Aorta (tissue), 5 donors: Measurements from ENCODE around the gene SLC16A8. TPM values are rescaled to one million over a fixed set of nuclear protein-coding genes. Genes with fewer than 3 reads are reported as not detected.

Experiments
- ATAC-seq: fragments of 200-7000 bp; cut with Tn5 transposase; one replicate; pipeline ENCODE4 v1.9.1; 2022; ENCODE audit warnings: moderate library complexity; ENCODE audit not compliant: low FRiP score
- DNase-seq, 2 donors: peaks; one replicate each; pipeline ENCODE4 v3.0.0-alpha.2; 2020
- H3K27ac ChIP-seq, 2 donors: one replicate each; pipeline ENCODE4 v1.5.1; 2013; ENCODE audit warnings: low read length in 2 of 2, mild to moderate bottlenecking in 2 of 2, moderate library complexity in 2 of 2, control low read depth in 1 of 2, inconsistent platforms in 1 of 2, low read depth in 1 of 2
- H3K27me3 ChIP-seq, 2 donors: one replicate each; pipeline ENCODE4 v1.6.1; 2013; ENCODE audit warnings: control low read depth in 1 of 2, low read length in 1 of 2, mild to moderate bottlenecking in 1 of 2, moderate library complexity in 1 of 2; ENCODE audit not compliant: insufficient read depth in 2 of 2, control insufficient read depth in 1 of 2
- H3K36me3 ChIP-seq, 2 donors: one replicate each; pipeline ENCODE4 v1.6.1; 2013; ENCODE audit warnings: control low read depth in 1 of 2, low read length in 1 of 2, mild to moderate bottlenecking in 1 of 2; ENCODE audit not compliant: insufficient read depth in 2 of 2, control insufficient read depth in 1 of 2
- H3K4me1 ChIP-seq, 2 donors: one replicate each; pipeline ENCODE4 v1.6.1; 2013; ENCODE audit warnings: low read length in 2 of 2, control low read depth in 1 of 2, mild to moderate bottlenecking in 1 of 2, moderate library complexity in 1 of 2; ENCODE audit not compliant: insufficient read depth in 2 of 2, control insufficient read depth in 1 of 2
- H3K4me3 ChIP-seq, 2 donors: one replicate each; pipeline ENCODE4 v1.5.1; 2013; ENCODE audit warnings: low read length in 2 of 2, control low read depth in 1 of 2, mild to moderate bottlenecking in 1 of 2
- H3K9me3 ChIP-seq: one replicate; pipeline ENCODE4 v1.6.1; 2013; ENCODE audit warnings: mild to moderate bottlenecking, low read length; ENCODE audit not compliant: control insufficient read depth
- WGBS, 2 donors: extraction: QIAGEN DNeasy Blood & Tissue Kit; methylation state at CpG; one replicate each; pipeline ENCODE4 v1.1.7; 2013; 5-methylcytosine and 5-hydroxymethylcytosine counted together
- intact Hi-C, 2 donors: fragments of 100-400 bp; cut with DNase I; formaldehyde crosslinking; loops; one replicate each; pipeline versions ENCODE4 v1.14.2 to v1.15.0; 2022
- polyA plus RNA-seq, 2 donors: library from polyadenylated mRNA; stranded (reverse); fragments of 200-250 nt; gene quantifications; one replicate each; pipeline ENCODE4 v1.2.3, GENCODE V29; 2013
- total RNA-seq, 2 donors: library from RNA; stranded (reverse); fragmentation: NEBNext Ultra II Directional; extraction: Animal tissue kit (Norgen Biotek cat#: 25700); gene quantifications; one replicate each; pipeline ENCODE4 v1.2.1, GENCODE V29; 2021
- donor health status: healthy with polysubstance abuse.
- donor health status: Bipolar disorder and iron deficiency.
- donor health status: DM: no; HTN: no; CAD: no.
- donor health status: DM: no; HTN: no; CAD: no.
- donor health status: DM: yes; HTN: yes; CAD: no.

SLC16A8 gene
- total and polyA plus RNA-seq, 4 donors = 0.25 to 0.81 (median 0.72) TPM; not detected in 1

DNA sequence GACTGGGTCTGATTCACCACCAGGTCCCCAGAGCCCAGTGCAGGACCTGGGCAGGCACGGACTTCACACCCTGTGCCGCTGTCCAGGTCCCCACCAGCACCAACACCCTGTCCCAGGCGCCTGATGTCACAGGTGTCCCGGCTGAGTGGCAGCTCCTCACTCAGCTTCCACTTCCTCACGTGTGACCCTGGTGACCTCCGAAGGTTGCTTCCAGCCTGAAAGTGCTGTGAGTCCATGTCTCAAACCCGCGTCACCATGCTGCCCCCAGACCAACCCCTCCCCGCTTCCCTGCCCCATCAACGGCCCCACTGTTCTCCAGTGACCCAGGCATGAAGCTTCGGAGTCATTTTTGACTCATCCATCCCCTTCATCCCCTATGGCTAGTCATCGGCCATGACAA is 52.5 kb downstream of the SLC16A8 start:
- intact Hi-C loops = no loop called here
- H3K9me3 ChIP-seq = no peaks in the 10 kb centered on the region
- no peak overlapping the region for H3K27ac ChIP-seq
- no peaks in the 10 kb centered on the region for H3K4me1 ChIP-seq
- no peak for ATAC-seq
- 90 to 93% methylated on average over 12 of the region's 12 CpGs for WGBS, 2 donors
- H3K4me3 ChIP-seq = no peak overlapping the region
- no peaks in the 10 kb centered on the region for H3K36me3 ChIP-seq
- no peaks in the 10 kb centered on the region for H3K27me3 ChIP-seq
- peak in 1 of 2 donors; percentile 62 for DNase-seq

- intact Hi-C loops = no loop called here
- DNase-seq = no peak
- Histone ChIP-seq H3K36me3 (no peaks in the 10 kb centered on the region), H3K27me3 (no peaks in the 10 kb centered on the region), H3K4me1 (no peaks in the 10 kb centered on the region), H3K27ac (no peak overlapping the region), H3K4me3 (no peak overlapping the region), H3K9me3 (no peaks in the 10 kb centered on the region)
- ATAC-seq = no peak
- 72 to 78% methylated on average over 16 of the region's 16 CpGs for WGBS, 2 donors
These were observed 53.5 kb downstream of the SLC16A8 start for GRCh38 chr22:38030311-38031133.

DNA sequence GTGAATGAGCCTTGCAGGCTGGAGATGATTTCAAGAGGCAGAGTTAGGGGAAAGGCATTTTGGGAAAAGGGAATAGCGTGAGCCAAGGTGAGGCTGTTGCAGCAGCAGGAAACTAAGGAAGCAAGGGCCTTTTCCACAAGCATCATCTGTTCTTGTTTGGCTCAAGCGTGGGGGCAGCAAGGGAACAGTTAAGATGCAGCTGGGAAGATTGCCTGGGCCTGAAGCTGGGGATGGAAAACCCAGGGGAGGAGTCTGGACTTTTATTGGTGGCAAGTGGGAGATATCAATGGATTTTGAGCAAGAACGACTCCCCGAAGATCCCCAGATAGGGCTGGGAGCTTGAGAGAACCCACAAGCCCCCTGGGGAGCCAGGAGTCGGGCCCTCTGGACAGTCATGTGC is 54.1 kb downstream of the SLC16A8 start:
- H3K27me3 ChIP-seq = no peaks in the 10 kb centered on the region
- H3K36me3 ChIP-seq = no peaks in the 10 kb centered on the region
- no peak overlapping the region for H3K27ac ChIP-seq
- DNase-seq (no peak), ATAC-seq (no peak)
- H3K9me3 ChIP-seq = no peaks in the 10 kb centered on the region
- WGBS, 2 donors = 87% methylated on average over 5 of the region's 5 CpGs
- H3K4me1 ChIP-seq = no peaks in the 10 kb centered on the region
- intact Hi-C loops = no loop called here
- H3K4me3 ChIP-seq = no peak overlapping the region

- ATAC-seq (no peak), DNase-seq (no peak)
- H3K4me3 ChIP-seq = no peak overlapping the region
- H3K27ac ChIP-seq = no peak overlapping the region
- H3K9me3 ChIP-seq = no peaks in the 10 kb centered on the region
- no peaks in the 10 kb centered on the region for H3K36me3 ChIP-seq
- intact Hi-C loops = no loop called here
- no peaks in the 10 kb centered on the region for H3K4me1 ChIP-seq
- no peaks in the 10 kb centered on the region for H3K27me3 ChIP-seq
These were observed 54.6 kb downstream of the SLC16A8 start for GRCh38 chr22:38029370-38029769.

GRCh38 chr22:38028344-38029130 is 55.4 kb downstream of the SLC16A8 start:
- H3K9me3 ChIP-seq = no peaks in the 10 kb centered on the region
- H3K4me1 ChIP-seq = no peaks in the 10 kb centered on the region
- intact Hi-C loops = no loop called here

More at GRCh38 chr22:38028344-38029130, 55.4 kb downstream of the SLC16A8 start:
- ATAC-seq (no peak), DNase-seq (no peak)
- Histone ChIP-seq H3K27ac (no peak overlapping the region), H3K27me3 (no peaks in the 10 kb centered on the region), H3K4me3 (no peak overlapping the region), H3K36me3 (no peaks in the 10 kb centered on the region)
- WGBS, 2 donors = 90 to 92% methylated on average over 15 of the region's 15 CpGs

Other genes with a start within 250 kb of the SLC16A8 start
- gene ANKRD54, start 239.8 kb downstream of the SLC16A8 start, total RNA-seq = 10 to 100 TPM; 11.0 to 16.7 TPM
- 10 to 100 TPM; 12.4 to 17.3 TPM for gene ANKRD54, start 239.8 kb downstream of the SLC16A8 start, polyA plus RNA-seq
- 100 to 1,000 TPM; 276 to 356 TPM for gene EIF3L, start 234.8 kb downstream of the SLC16A8 start, total RNA-seq
- gene EIF3L, start 234.8 kb downstream of the SLC16A8 start, polyA plus RNA-seq = 100 to 1,000 TPM; 307 to 366 TPM
- 10 to 100 TPM; 24.2 to 39.3 TPM for gene MICALL1, start 177.9 kb downstream of the SLC16A8 start, total RNA-seq
- 10 to 100 TPM in 1 of 2 donors, 1 to 10 TPM in 1; 7.0 to 12.8 TPM for gene MICALL1, start 177.9 kb downstream of the SLC16A8 start, polyA plus RNA-seq
- not detected for gene C22orf23, start 130.6 kb downstream of the SLC16A8 start, total RNA-seq
- gene C22orf23, start 130.6 kb downstream of the SLC16A8 start, polyA plus RNA-seq = under 1 TPM in 1 of 2 donors, not detected in 1; 0.18 TPM
- gene POLR2F, start 130.5 kb downstream of the SLC16A8 start, total RNA-seq = 10 to 100 TPM; 45.9 to 46.2 TPM
- 100 to 1,000 TPM; 150 to 169 TPM for gene POLR2F, start 130.5 kb downstream of the SLC16A8 start, polyA plus RNA-seq
- 1 to 10 TPM; 2.6 to 5.9 TPM for gene SOX10, start 99.6 kb downstream of the SLC16A8 start, total RNA-seq
- under 1 TPM in 1 of 2 donors, not detected in 1; 0.08 TPM for gene SOX10, start 99.6 kb downstream of the SLC16A8 start, polyA plus RNA-seq
- gene PICK1, start 26.8 kb downstream of the SLC16A8 start, total RNA-seq = 10 to 100 TPM; 25.0 to 26.4 TPM
- gene PICK1, start 26.8 kb downstream of the SLC16A8 start, polyA plus RNA-seq = 10 to 100 TPM in 1 of 2 donors, 1 to 10 TPM in 1; 9.5 to 46.2 TPM
- under 1 TPM; 0.26 to 0.48 TPM for gene BAIAP2L2, start 26.5 kb upstream of the SLC16A8 start, total RNA-seq
- 10 to 100 TPM in 1 of 2 donors, 1 to 10 TPM in 1; 2.3 to 11.9 TPM for gene BAIAP2L2, start 26.5 kb upstream of the SLC16A8 start, polyA plus RNA-seq
- gene PLA2G6, start 97.6 kb upstream of the SLC16A8 start, total RNA-seq = 10 to 100 TPM; 25.0 to 25.8 TPM
- gene PLA2G6, start 97.6 kb upstream of the SLC16A8 start, polyA plus RNA-seq = 10 to 100 TPM in 1 of 2 donors, 1 to 10 TPM in 1; 8.8 to 74.1 TPM
- gene MAFF, start 117.8 kb upstream of the SLC16A8 start, total RNA-seq = 100 to 1,000 TPM in 1 of 2 donors, 10 to 100 TPM in 1; 73.1 to 145 TPM
- gene MAFF, start 117.8 kb upstream of the SLC16A8 start, polyA plus RNA-seq = 10 to 100 TPM; 57.4 to 86.8 TPM
- 10 to 100 TPM; 96.3 to 96.9 TPM for gene TMEM184B, start 188.8 kb upstream of the SLC16A8 start, total RNA-seq
- gene TMEM184B, start 188.8 kb upstream of the SLC16A8 start, polyA plus RNA-seq = 10 to 100 TPM; 17.2 to 46.8 TPM
- gene CSNK1E, start 233.2 kb upstream of the SLC16A8 start, total RNA-seq = 100 to 1,000 TPM; 144 to 167 TPM
- gene CSNK1E, start 233.2 kb upstream of the SLC16A8 start, polyA plus RNA-seq = 100 to 1,000 TPM in 1 of 2 donors, 10 to 100 TPM in 1; 37.4 to 160 TPM